Osteocyte (in vitro differentiated cells): ENCODE measurements around the gene ZCCHC9. TPM values are rescaled to one million over a fixed set of nuclear protein-coding genes. Genes with fewer than 3 reads are reported as not detected.

Experiments
- DNase-seq: peaks from one replicate; pipeline ENCODE4 v3.0.0; 2021; ENCODE audit warnings: mixed read lengths; ENCODE audit not compliant: unreplicated experiment; ENCODE audit errors: extremely low spot score
- H3K27ac Mint-ChIP-seq: one replicate; pipeline ENCODE4 v1.8.0; 2021; ENCODE audit warnings: mild to moderate bottlenecking, mixed read lengths; ENCODE audit not compliant: unreplicated experiment
- H3K27me3 Mint-ChIP-seq: one replicate; pipeline ENCODE4 v1.8.0; 2021; ENCODE audit warnings: mixed read lengths; ENCODE audit not compliant: unreplicated experiment
- H3K36me3 Mint-ChIP-seq: one replicate; pipeline ENCODE4 v1.8.0; 2021; ENCODE audit warnings: mixed read lengths; ENCODE audit not compliant: unreplicated experiment
- H3K4me1 Mint-ChIP-seq: one replicate; pipeline ENCODE4 v1.8.0; 2021; ENCODE audit warnings: mixed read lengths; ENCODE audit not compliant: unreplicated experiment
- H3K4me3 Mint-ChIP-seq: one replicate; pipeline ENCODE4 v1.8.0; 2021; ENCODE audit warnings: mild to moderate bottlenecking, moderate library complexity, mixed read lengths; ENCODE audit not compliant: unreplicated experiment
- H3K9me3 Mint-ChIP-seq: one replicate; pipeline ENCODE4 v1.8.0; 2021; ENCODE audit warnings: mixed read lengths; ENCODE audit not compliant: unreplicated experiment
- total RNA-seq: library from RNA; stranded (reverse); gene quantifications from 2 replicates; pipeline ENCODE4 v1.2.1, GENCODE V29; 2021
- TF ChIP-seq, protein P1 (sequence below): fragments of 200-600 bp; sonication (generic); IDR thresholded peaks from 2 replicates; pipeline ENCODE4 v1.5.0; 2021; ENCODE audit warnings: antibody characterized with exemption, mild to moderate bottlenecking, moderate library complexity

ZCCHC9 gene
- total RNA-seq, 1 donor from 2014 or later, result 17.3 TPM

DNA sequence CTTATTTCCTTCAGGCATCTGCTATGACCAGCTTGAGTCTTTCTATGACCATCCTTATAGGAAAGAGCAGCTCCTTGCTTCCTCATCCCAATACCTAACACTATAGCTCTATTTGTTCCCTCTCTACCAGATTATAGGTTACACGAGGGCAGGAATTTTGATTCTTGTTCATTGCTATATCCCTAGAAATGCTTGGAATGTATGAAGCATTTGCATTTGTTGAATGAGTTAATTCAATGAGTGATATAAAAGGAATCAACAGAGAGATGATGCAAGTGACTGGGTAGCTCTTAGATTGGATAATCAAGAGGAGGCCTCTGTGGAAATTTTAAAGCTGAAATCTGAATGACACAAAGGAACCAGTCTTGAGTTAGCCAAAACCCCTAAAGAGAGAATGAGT lies 13.9 kb downstream of the ZCCHC9 start:
- Mint-ChIP-seq H3K27ac (no peak overlapping the region), H3K27me3 (no peaks in the 10 kb centered on the region), H3K36me3 (peaks cover 32% of the 10 kb centered on the region), H3K9me3 (no peaks in the 10 kb centered on the region), H3K4me1 (peaks cover 6% of the 10 kb centered on the region), H3K4me3 (no peak overlapping the region)
- TF ChIP-seq, protein P1, sequence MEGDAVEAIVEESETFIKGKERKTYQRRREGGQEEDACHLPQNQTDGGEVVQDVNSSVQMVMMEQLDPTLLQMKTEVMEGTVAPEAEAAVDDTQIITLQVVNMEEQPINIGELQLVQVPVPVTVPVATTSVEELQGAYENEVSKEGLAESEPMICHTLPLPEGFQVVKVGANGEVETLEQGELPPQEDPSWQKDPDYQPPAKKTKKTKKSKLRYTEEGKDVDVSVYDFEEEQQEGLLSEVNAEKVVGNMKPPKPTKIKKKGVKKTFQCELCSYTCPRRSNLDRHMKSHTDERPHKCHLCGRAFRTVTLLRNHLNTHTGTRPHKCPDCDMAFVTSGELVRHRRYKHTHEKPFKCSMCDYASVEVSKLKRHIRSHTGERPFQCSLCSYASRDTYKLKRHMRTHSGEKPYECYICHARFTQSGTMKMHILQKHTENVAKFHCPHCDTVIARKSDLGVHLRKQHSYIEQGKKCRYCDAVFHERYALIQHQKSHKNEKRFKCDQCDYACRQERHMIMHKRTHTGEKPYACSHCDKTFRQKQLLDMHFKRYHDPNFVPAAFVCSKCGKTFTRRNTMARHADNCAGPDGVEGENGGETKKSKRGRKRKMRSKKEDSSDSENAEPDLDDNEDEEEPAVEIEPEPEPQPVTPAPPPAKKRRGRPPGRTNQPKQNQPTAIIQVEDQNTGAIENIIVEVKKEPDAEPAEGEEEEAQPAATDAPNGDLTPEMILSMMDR, result no peak
- DNase-seq, result no peak

DNA sequence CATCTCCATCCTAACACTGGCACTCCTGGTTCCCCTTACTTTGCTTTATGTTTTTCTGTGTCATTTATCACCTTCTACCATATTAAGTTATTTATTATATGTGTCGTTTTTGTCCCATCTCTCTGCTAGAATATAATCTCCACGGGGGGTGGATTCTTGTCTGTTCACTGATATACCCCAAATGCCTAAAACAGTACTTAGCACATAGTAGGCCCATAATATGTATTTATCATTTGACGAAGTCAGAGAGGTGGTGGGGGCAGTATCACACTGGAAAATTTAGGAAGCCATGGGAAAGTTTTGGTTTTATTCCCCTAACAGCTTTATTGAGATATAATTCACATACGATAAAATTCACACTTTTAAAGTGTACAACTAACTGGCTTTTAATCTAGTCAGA lies 14.4 kb downstream of the ZCCHC9 start:
- TF ChIP-seq, protein P1, result no peak
- H3K9me3 Mint-ChIP-seq, result no peaks in the 10 kb centered on the region
- H3K27ac Mint-ChIP-seq, result no peak overlapping the region
- DNase-seq, result no peak
- no peaks in the 10 kb centered on the region for H3K27me3 Mint-ChIP-seq
- H3K4me1 Mint-ChIP-seq, result peaks cover 6% of the 10 kb centered on the region
- no peak overlapping the region for H3K4me3 Mint-ChIP-seq
- peaks cover 31% of the 10 kb centered on the region for H3K36me3 Mint-ChIP-seq

DNA sequence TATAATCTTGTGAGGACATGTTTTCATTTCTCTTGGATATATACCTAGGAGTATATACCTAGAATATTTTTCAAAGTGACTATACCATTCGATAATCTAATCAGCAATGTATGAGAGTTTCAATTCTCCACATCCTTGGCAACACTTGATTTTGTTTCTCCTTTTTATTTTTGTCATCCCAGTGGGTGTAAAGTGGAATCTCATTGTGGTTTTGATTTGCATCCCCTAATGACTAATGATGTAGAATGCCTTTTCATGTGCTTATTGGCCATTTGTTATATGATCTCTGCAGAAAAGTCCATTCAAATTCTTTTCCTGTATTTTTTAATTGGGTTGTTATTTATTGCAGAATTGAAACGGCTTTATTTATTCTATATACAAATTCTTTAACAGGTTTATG lies 15.2 kb downstream of the ZCCHC9 start:
- no peaks in the 10 kb centered on the region for H3K27me3 Mint-ChIP-seq
- H3K9me3 Mint-ChIP-seq, result no peaks in the 10 kb centered on the region
- H3K4me3 Mint-ChIP-seq, result no peak overlapping the region
- DNase-seq, result no peak
- TF ChIP-seq, protein P1, result no peak
- peaks cover 6% of the 10 kb centered on the region for H3K4me1 Mint-ChIP-seq
- peaks cover 25% of the 10 kb centered on the region for H3K36me3 Mint-ChIP-seq
- no peak overlapping the region for H3K27ac Mint-ChIP-seq

DNA sequence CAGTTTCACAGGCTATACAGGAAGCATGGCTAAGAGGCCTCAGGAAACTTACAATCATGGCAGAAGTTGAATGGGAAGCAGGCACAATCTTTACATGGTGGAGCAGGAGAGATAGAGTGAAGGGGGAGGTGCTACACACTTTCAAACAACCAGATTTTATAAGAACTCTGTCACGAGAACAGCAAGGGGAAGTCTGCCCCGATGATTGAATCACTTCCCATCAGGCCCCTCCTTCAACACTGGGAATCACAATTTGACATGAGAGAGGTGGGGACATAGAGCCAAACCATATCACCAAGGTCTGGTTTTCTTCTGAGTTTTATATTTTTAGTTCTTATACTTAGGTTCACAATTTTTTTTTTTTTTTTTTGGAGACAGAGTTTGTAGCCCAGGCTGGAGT lies 16.1 kb downstream of the ZCCHC9 start:
- peaks cover 6% of the 10 kb centered on the region for H3K4me1 Mint-ChIP-seq
- H3K27me3 Mint-ChIP-seq, result no peaks in the 10 kb centered on the region
- TF ChIP-seq, protein P1, result no peak
- H3K4me3 Mint-ChIP-seq, result no peak overlapping the region
- no peak overlapping the region for H3K27ac Mint-ChIP-seq
- H3K9me3 Mint-ChIP-seq, result no peaks in the 10 kb centered on the region
- no peak for DNase-seq
- peaks cover 18% of the 10 kb centered on the region for H3K36me3 Mint-ChIP-seq

DNA sequence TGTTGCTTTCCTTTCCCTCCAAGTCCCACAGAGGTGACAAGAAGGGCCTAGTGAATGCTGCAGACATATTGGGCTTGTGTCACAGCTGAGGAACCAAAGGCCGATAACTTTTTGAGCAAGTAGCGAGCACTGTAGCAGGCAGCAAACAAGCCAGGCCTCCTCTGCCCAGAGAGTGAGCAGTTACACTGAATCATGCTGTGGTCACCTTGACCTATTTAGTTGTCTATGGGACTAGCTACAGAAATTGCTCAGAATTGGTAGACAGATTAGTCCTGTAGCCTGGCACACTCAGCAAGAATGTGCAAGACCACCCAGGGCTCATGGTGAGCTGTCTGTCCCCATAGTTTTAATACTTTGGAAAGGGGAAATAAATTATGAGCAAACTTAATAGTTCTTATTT lies 25.2 kb downstream of the ZCCHC9 start:
- DNase-seq, result no peak
- no peak overlapping the region for H3K4me3 Mint-ChIP-seq
- H3K9me3 Mint-ChIP-seq, result no peaks in the 10 kb centered on the region
- H3K27ac Mint-ChIP-seq, result no peak overlapping the region
- no peaks in the 10 kb centered on the region for H3K4me1 Mint-ChIP-seq
- peaks cover 27% of the 10 kb centered on the region for H3K27me3 Mint-ChIP-seq
- TF ChIP-seq, protein P1, result no peak
- no peaks in the 10 kb centered on the region for H3K36me3 Mint-ChIP-seq
